ENCODE data around the gene AUNIP. TPM values are rescaled to one million over a fixed set of nuclear protein-coding genes. Genes with fewer than 3 reads are reported as not detected.

AUNIP gene, protein sequence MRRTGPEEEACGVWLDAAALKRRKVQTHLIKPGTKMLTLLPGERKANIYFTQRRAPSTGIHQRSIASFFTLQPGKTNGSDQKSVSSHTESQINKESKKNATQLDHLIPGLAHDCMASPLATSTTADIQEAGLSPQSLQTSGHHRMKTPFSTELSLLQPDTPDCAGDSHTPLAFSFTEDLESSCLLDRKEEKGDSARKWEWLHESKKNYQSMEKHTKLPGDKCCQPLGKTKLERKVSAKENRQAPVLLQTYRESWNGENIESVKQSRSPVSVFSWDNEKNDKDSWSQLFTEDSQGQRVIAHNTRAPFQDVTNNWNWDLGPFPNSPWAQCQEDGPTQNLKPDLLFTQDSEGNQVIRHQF
- total RNA-seq, result 0.89 and 5.7 TPM in 2 replicates

DNA sequence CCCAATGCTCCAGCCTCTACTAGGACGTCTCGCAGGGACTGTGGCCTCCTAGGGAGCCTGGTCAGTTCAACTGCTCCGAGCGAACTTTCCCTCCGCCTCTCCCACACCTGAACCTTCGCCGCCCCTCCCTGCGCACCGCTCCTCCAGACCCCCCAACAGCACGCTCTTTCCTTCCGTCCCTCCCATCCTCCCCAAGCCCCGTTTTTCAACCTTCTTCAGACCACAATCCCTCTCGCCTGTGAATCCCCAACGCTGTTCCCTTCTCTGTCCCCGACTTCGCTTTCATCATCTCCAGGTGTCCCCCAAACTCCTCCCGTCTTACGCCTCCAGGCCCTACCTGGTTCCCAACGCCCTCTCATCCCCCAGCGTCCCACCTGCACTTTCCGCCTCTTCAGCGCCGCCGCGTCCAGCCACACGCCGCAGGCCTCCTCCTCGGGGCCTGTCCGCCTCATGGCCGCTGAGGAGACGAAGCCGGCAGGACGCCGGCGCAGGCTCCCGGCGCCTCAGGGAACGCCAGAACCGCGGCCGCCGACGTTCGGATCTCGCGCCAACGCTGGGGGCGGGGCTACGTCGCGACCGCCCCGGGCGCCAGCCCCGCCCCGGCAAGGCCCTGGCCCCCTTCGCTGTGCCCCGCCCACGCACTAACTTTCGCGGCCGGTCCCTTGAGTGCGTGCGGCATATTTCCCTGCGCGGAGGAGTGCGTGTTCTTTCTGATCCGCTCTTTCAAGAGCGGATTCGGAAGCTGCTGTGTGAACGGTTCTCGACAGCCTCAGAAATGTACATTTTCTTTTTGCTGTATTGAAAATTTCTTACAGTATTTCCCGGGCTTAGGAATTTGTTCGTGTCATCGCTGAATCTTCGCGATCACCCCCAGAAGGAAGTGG lies at the start of gene AUNIP:
Gene AUNIP, minus strand, starts transcription at position 552 of the 884 bp plus-strand sequence. Its CDS starts 100 bp downstream, at position 452.
- peak; percentile 58 for DNase-seq (ENCODE audit: low read depth)

DNA sequence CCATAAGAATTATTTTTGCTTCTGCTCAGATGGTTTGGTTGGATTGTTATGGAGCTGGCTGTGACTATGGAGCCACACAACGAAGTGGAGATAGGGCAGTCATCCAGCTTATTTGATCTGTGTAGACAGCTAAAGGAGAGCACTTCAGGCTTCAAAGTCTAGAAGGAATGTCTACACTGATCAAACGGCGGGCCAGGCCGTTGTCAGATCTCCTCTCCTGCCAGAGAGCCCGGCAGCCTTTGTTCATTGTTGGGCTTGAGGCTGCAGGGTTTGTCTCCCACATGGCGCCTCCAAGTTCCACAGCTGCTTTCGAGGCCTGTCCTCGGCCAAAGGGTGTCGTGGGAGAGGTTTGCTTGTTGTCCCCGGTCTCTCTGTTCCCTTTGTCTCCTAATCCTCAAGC lies 49.8 kb upstream of the AUNIP start:
- DNase-seq (ENCODE audit: low read depth), result no peak

- no peak for DNase-seq (ENCODE audit: low read depth)
Measured at GRCh38 chr1:25908161-25908560, 48.9 kb upstream of the AUNIP start.

DNA sequence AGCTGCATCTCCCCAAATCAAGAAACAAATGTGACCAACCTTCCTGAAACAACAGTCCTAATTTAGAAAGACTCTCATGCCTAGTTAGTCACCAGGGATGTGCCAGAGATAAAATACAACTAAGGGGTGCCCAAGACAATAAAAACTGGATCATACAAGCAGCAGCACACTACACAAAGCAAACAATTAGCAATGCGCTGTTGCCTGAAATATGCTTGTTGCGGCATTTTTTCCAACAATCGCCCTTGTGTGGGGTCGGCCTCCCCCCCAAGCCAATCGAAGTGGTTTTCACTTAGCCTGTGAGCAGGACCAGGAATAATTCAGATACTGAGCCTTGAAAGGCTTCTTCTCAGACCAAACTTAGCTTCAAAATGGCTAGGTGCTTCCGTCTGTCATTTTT lies 48.3 kb upstream of the AUNIP start:
- DNase-seq (ENCODE audit: low read depth), result no peak

GRCh38 chr1:25906644-25907300 lies 47.5 kb upstream of the AUNIP start:
- DNase-seq (ENCODE audit: low read depth), result no peak

DNA sequence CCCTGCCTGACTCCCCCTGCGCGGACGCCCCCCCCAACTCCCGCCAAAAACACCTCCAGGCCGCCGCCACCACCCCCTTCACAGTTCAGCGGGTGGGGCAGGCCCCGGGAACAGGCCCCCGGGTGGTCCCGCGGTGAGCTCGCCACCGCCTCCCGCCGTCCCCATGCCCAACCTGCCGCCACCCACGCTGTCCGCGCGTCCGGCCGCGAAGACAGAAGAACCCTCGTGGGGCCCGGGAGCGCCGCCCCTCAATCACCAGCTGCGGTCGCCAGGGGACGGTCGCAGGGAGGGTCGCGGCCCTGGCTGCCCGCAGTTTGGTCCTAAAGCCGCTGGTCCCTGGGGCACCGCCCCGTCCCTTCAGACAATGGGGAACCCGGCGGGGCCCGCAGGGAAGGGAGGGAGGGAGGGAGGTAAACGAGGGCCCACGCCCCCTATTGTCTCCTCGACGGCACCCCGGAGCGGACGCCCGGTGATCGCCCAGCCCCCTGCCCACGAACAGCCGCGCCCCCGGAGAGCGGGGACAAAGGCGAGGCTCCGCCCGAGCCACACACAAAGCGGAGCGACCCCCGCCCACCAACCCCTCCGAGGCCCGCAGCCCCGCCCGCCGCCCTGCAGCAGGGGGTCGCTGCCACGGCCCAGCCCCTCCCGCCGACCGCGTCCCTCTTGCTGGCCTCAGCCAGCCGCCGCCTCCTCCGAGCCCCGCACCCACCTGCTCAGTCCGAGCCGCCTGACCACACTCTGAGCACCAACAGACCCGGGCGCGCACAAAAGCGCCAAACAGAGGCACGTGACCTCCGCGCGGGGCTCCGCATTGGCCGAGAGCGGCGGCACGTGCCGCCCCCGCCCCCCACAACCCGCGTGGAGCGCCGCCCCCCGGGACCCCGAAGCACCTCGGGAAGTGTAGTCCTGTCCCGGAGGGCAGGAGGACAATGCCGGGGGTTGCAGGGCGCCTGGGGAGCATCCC lies 46.7 kb upstream of the AUNIP start, which contains the start of gene STMN1:
Gene STMN1, minus strand, starts transcription at position 740 of the 964 bp plus-strand sequence. CDS start 1,743 bp downstream, outside the sequence.
- DNase-seq (ENCODE audit: low read depth), result peak; percentile 57

DNA sequence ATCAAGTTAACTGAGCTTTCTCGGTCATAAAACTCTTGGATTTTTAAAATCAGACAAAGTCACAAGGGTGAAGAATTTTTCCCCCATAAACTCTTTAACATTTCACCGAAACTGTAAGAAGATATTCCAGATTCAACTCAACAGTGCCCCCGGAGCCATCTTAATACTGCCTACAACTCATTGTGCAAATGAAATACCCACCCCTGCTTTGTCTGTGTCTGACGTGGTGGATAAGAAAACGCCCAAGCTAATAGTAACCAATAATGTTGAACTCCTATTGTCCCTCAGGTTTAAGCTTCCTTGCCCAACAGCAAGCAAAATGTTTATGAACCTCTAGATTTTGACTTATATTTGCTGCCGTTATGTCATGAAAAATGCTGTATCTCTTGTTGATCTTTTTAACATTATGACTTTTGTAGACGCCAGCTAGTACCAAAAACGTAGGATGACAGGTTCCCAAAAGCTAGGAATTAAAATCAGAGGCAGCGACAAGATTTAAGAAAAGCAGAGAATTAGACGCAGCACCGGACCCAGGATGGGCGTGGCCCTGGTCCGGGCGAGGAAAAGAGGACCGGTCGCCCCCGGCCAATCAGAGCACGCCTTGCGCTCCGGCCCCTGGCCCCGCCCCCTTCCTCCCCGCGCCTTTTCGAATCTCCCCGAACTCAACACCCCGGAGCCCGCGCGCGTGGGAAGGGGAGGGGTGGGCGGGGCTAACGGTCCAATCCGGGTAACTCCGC lies 45.9 kb upstream of the AUNIP start:
- peak; percentile 81 for DNase-seq (ENCODE audit: low read depth)

DNA sequence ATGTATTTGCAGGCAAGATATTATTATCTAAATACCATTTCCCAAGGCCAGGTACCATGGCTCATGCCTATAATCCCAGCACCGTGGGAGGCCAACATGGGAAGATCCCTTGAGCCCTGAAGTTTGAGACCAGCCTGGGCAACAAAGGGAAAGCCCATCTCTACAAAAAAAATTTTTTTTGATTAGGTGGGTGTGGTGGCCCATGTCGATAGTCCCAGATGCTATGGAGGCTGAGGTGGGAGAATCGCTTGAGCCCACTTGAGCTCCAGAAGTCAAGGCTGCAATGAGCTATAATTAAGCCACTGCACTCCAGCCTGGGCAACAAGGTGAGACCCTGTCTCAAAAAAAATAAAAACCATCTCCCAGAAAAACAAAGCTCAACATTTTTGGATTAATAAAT lies 44.7 kb upstream of the AUNIP start:
- no peak for DNase-seq (ENCODE audit: low read depth)

GRCh38 chr1:25902462-25902861 lies 43.2 kb upstream of the AUNIP start:
- DNase-seq (ENCODE audit: low read depth), result no peak

DNA sequence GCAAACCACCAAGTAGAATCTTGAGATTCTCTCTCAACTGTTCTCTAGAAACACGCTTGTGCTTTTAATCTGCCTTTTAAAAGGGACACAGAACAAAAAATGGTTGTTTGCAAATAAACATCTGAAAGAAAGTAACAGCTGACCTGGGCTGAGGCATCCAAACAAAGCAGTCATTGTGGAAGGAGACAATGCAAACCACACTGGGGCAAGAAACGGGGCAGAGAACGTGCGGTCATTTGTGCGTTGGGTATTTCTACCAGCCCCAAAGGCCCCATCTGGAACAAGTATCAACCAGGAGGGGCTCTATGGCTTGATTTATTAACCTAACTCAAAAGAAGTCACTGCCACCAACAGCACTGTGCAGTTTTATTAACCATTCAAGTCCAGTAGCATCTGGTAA lies 41.0 kb upstream of the AUNIP start:
- no peak for DNase-seq (ENCODE audit: low read depth)

- DNase-seq (ENCODE audit: low read depth), result no peak
Measured at GRCh38 chr1:25899792-25900191, 40.5 kb upstream of the AUNIP start.

DNA sequence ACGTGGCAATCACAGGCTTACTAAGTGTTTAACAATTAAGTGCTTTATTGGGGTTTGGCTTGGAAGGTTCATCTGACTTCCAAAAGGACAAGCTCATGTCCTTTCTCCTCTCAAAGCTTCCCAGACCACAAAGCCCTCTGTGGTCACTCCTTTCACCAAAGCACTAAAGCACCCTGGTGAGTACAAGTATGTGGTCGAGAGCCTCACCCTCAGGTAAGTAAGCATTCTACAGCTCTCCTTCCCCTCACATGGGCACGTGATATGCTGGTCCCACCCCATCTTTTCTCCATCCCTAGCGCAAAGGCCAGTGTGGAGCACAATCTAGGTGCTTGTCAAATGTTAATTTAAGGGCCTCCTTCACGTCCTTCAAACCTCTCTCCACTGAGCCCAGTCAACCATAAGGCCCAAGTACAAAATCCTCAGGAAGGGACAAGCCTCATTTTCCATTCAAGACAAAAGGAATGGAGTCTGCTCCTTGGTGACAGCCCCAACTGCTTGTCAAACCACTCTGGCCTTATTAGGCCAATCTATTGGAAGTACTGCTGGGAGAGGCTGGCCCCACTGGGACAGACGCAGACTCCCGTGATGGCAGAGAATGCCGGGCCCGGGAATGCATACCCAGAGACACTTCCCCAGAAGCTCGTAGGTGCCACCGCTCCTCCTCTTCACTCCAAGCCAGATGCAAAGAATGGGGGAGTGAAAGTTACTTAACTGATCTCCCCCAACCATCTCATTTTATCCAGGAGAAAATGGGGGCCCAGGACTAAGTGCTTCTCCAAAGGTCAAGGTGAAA lies 39.2 kb upstream of the AUNIP start:
- no peak for DNase-seq (ENCODE audit: low read depth)

DNA sequence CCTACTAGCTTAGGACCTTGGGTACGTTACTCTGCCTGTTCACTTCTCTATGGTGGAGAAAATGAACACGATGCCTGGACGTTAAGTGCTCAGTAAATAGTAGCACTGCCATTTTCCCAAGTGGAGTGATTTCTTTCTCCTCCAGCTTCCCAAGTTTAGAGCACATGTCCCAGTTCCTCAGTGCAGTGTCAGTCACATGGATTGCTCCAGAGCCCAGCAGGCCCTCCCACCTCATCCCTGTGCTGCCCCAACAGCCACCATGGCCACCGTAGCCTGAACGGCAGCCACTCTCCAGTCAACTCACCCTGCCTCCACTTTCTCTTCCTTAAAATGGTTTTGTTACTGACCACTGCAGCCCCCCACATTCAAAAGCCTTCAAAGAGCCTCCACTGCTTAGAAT lies 38.5 kb upstream of the AUNIP start:
- DNase-seq (ENCODE audit: low read depth), result no peak

GRCh38 chr1:25896266-25896665 lies 37.0 kb upstream of the AUNIP start:
- no peak for DNase-seq (ENCODE audit: low read depth)

DNA sequence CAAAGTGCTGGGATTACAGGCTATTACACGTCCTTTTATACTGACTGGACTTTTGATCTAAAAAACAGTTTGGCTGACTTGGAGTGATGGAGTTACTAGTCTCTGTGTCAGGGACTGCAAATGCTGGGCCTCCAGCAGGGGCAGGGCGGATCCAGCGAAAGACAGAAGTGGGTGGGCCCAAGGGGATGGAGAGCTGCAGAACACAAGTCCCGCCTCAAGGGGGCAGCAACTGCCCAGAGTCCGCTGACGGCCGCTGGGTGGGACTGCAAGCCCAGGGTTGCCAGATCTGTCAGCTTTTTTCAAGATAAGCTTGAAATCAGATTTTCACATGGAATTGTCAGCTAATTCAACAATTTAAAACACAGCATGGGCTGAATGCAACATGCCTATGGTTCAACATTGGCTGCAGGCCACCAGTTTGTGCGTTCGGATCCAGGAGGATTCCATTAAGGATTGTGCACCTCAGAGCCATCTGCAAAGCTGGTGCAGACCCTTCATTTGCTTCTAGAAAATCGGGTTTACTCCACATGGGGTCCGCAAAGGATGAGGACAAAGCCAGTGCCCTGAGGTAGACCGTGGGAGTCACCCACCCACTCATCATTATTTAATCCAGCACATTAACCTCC lies 36.2 kb upstream of the AUNIP start:
- peak; percentile 78 for DNase-seq (ENCODE audit: low read depth)

GRCh38 chr1:25893116-25893515 lies 33.9 kb upstream of the AUNIP start:
- DNase-seq (ENCODE audit: low read depth), result no peak

DNA sequence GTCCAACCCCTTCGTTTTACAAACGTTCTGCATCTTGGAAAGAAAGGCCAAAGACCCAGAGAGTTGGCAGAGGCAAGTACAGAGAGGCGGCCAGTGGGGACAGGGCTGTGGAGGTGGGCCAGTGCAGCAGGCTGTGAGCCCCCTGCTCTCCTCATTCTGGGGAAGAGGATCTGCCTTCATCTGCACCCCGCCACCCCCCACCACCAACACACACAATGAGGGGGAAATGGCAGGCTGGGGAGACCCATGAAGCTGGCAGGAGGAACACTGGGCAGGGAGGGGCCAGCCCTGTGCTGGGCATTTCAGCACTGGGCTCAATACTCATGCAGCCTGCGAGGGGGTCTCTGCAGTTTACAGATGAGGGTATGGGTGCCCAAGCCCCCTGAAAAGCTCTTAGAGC lies 32.3 kb upstream of the AUNIP start:
- DNase-seq (ENCODE audit: low read depth), result no peak

- peak; percentile 96 for DNase-seq (ENCODE audit: low read depth)
Measured at GRCh38 chr1:25890239-25891034, 31.2 kb upstream of the AUNIP start.

Measured in renal cortical epithelial cell (primary cell).